ENCODE data around the gene TCF25.

- TF ChIP-seq CTCF (IDR thresholded peaks at IDR 0.05 in 4 of 5, conservative IDR thresholded peaks at IDR 0.05 in 1 of 5) (no peak), POLR2A (IDR thresholded peaks at IDR 0.05) (no peak)
Observed at GRCh38 chr16:89945654-89946053, 72.3 kb downstream of the TCF25 start.

All from gastrocnemius medialis (tissue), 4 donors.